ENCODE measurements around the gene NOTCH3.

- TF ChIP-seq CTCF (IDR thresholded peaks at IDR 0.05; ENCODE audit: low read length): peak; percentile 19; the same call in 1 of the 2 replicates
- TF ChIP-seq EZH2 (IDR thresholded peaks at IDR 0.05; ENCODE audit: borderline replicate concordance, low read length): no peak
Measured at GRCh38 chr19:15112385-15112784, 88.4 kb downstream of the NOTCH3 start.
